ENCODE results near the gene MACROD2.

GRCh38 chr20:14826543-14827313 is 831.4 kb downstream of the MACROD2 start:
- TF ChIP-seq POLR2AphosphoS5 (IDR thresholded peaks at IDR 0.05) (peak; percentile 99), RAD21 (conservative IDR thresholded peaks at IDR 0.05) (no peak), EP300 (conservative IDR thresholded peaks at IDR 0.05; ENCODE audit: poor library complexity, severe bottlenecking) (peak; percentile 96), CTCF (IDR thresholded peaks at IDR 0.05; ENCODE audit: poor library complexity, severe bottlenecking) (no peak)
